Ovary (tissue), 3 donors: ENCODE data around the gene FAM149A.

Experiments
- EP300 ChIP-seq: sonication (generic); formaldehyde crosslinking; IDR thresholded peaks from one replicate; pipeline ENCODE4 v1.6.1; 2017; ENCODE audit warnings: antibody characterized with exemption
- POLR2A ChIP-seq: fragments of 450-650 bp; IDR thresholded peaks from one replicate; pipeline ENCODE4 v1.6.1; 2017; ENCODE audit warnings: antibody characterized with exemption, mild to moderate bottlenecking, moderate library complexity
- TF ChIP-seq, protein P1 (sequence below), 3 donors: fragments of 450-650 bp in 2 of 3; fragments of 200-600 bp in 1 of 3; IDR thresholded peaks; one replicate each; pipeline versions ENCODE4 v1.5.1 to v1.8.0; 2016 to 2022; ENCODE audit warnings: antibody characterized with exemption in 3 of 3, mild to moderate bottlenecking in 1 of 3
- donor health status: DM: no; HTN: no; CAD: no.

DNA sequence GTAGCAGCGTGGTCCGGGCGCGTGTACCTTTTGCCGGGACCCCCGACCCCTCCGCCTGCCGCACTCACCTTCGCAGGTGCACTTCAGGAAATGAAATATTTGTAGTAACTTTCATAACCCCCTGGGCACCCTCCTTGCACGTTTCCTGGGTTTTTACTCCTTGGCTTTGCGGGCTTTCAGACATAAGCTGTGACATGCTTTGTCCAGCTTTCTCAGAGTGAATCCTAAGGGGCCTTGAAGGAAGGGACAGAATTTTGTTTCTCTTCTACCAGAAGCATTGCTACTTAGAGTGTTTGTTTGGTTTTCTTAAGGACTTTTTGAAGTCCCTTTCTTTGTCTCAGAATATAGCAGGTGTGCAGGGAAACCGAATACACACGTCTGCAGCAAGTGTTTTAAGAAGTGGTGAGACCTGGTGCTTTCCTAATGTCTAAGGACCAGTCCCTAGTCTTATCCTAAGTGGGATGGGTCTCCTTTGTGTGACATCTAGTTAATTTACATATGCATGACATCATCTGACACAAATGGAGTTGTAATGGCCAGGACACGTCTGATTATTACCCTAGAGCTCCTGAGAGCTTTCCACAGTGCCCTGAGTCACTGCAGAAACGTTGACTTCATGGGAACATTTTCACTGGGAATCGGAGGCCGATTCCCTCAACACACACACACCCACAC, 1.3 kb downstream of the FAM149A start:
- TF ChIP-seq, protein P1, sequence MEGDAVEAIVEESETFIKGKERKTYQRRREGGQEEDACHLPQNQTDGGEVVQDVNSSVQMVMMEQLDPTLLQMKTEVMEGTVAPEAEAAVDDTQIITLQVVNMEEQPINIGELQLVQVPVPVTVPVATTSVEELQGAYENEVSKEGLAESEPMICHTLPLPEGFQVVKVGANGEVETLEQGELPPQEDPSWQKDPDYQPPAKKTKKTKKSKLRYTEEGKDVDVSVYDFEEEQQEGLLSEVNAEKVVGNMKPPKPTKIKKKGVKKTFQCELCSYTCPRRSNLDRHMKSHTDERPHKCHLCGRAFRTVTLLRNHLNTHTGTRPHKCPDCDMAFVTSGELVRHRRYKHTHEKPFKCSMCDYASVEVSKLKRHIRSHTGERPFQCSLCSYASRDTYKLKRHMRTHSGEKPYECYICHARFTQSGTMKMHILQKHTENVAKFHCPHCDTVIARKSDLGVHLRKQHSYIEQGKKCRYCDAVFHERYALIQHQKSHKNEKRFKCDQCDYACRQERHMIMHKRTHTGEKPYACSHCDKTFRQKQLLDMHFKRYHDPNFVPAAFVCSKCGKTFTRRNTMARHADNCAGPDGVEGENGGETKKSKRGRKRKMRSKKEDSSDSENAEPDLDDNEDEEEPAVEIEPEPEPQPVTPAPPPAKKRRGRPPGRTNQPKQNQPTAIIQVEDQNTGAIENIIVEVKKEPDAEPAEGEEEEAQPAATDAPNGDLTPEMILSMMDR (IDR thresholded peaks at IDR 0.05), result no peak
- TF ChIP-seq POLR2A (no peak), EP300 (no peak)
